ENCODE data around the gene GIMAP2.

DNA sequence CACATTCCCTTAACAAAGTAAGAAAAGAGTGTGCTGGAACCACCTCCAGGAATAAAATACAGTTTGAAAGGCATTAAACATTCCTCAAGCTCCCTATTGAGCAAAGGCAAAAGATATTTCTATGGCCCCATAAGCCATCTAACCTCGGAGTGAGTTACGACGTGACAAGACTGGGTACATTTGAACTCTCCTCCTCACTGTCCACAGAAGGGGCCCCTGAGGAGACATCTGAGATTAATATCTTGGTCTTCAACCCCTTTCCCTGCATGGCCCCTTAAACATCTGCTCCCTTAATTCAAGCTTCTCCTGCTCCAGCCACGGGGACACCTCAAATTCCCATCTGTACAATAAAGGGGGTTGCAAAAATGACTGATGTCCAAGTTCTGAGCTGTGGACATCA, 31.4 kb downstream of the GIMAP2 start:
- TF ChIP-seq, protein P1, sequence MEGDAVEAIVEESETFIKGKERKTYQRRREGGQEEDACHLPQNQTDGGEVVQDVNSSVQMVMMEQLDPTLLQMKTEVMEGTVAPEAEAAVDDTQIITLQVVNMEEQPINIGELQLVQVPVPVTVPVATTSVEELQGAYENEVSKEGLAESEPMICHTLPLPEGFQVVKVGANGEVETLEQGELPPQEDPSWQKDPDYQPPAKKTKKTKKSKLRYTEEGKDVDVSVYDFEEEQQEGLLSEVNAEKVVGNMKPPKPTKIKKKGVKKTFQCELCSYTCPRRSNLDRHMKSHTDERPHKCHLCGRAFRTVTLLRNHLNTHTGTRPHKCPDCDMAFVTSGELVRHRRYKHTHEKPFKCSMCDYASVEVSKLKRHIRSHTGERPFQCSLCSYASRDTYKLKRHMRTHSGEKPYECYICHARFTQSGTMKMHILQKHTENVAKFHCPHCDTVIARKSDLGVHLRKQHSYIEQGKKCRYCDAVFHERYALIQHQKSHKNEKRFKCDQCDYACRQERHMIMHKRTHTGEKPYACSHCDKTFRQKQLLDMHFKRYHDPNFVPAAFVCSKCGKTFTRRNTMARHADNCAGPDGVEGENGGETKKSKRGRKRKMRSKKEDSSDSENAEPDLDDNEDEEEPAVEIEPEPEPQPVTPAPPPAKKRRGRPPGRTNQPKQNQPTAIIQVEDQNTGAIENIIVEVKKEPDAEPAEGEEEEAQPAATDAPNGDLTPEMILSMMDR (IDR thresholded peaks at IDR 0.05), result no peak
- no peak for TF ChIP-seq POLR2A (IDR thresholded peaks at IDR 0.05)
